Measurements from ENCODE around the gene SARDH. TPM values are rescaled to one million over a fixed set of nuclear protein-coding genes. Genes with fewer than 3 reads are reported as not detected.

Gene SARDH
- total RNA-seq, 4 donors from 2014 or later: 0.34 to 0.88 (median 0.57) TPM; not detected in 1

- no peak for TF ChIP-seq CTCF (IDR thresholded peaks at IDR 0.05; ENCODE audit: low read depth)
Observed at GRCh38 chr9:133647765-133648469, 90.2 kb downstream of the SARDH start.

GRCh38 chr9:133647148-133647547, 91.0 kb downstream of the SARDH start:
- no peak for TF ChIP-seq CTCF (IDR thresholded peaks at IDR 0.05; ENCODE audit: low read depth)

GRCh38 chr9:133645021-133645765, 93.0 kb downstream of the SARDH start:
- TF ChIP-seq CTCF (IDR thresholded peaks at IDR 0.05; ENCODE audit: low read depth): no peak

GRCh38 chr9:133643978-133644760, 94.0 kb downstream of the SARDH start:
- TF ChIP-seq CTCF (IDR thresholded peaks at IDR 0.05; ENCODE audit: low read depth): no peak

GRCh38 chr9:133643362-133643755, 94.8 kb downstream of the SARDH start:
- no peak for TF ChIP-seq CTCF (IDR thresholded peaks at IDR 0.05; ENCODE audit: low read depth)

- TF ChIP-seq CTCF (IDR thresholded peaks at IDR 0.05; ENCODE audit: low read depth): no peak
Observed at GRCh38 chr9:133642708-133643361, 95.3 kb downstream of the SARDH start.

Measured in subcutaneous adipose tissue (tissue), 4 donors.